ENCODE results near the gene C1QB. TPM values are rescaled to one million over a fixed set of nuclear protein-coding genes. Genes with fewer than 3 reads are reported as not detected.
A peak's percentile ranks its signal among the peaks of the same experiment; 100 is the strongest.
"Not testable (repeated sequence)": the region's sequence is repeated elsewhere in the genome, so short reads cannot be mapped to it uniquely, and the experiment has no call there.

The C1QB gene
- total and polyA plus RNA-seq, 2 experiments from 2014 or later: not detected

- TF ChIP-seq POLR2AphosphoS5 (IDR thresholded peaks at IDR 0.05; ENCODE audit: low read depth): no peak
- no peak for TF ChIP-seq EZH2 (IDR thresholded peaks at IDR 0.05; ENCODE audit: low read depth, unreplicated experiment)
- no peak for TF ChIP-seq REST (IDR thresholded peaks at IDR 0.05; ENCODE audit: unreplicated experiment)
- TF ChIP-seq ZNF331 (CRISPR knock-in tag; IDR thresholded peaks at IDR 0.05; ENCODE audit: low read depth): no peak
- no peak for TF ChIP-seq JUNB (IDR thresholded peaks at IDR 0.05; ENCODE audit: unreplicated experiment)
- TF ChIP-seq CTCF (conservative IDR thresholded peaks at IDR 0.05; ENCODE audit: low read depth in 2 of 2): peak; percentile 77 to 93
- Histone ChIP-seq H3K79me2 (replicated peaks; ENCODE audit: insufficient read depth) (no peaks in the 10 kb centered on the region), H4K20me1 (replicated peaks; ENCODE audit: insufficient read depth) (no peaks in the 10 kb centered on the region), H3F3A (replicated peaks; ENCODE audit: low read depth) (no peaks in the 10 kb centered on the region), H3K27me3 (ENCODE audit: insufficient read depth) (peaks cover 8% of the 10 kb centered on the region), H3K9me2 (ENCODE audit: insufficient read depth) (no peaks in the 10 kb centered on the region), H3K27ac (ENCODE audit: low read depth) (no peak overlapping the region), H3K4me1 (ENCODE audit: insufficient read depth) (no peaks in the 10 kb centered on the region), H2AFZ (no peak overlapping the region), H3K4me2 (no peak overlapping the region), H3K4me3 (no peak overlapping the region), H3K36me3 (ENCODE audit: insufficient read depth) (no peaks in the 10 kb centered on the region)
- Mint-ChIP-seq H3K4me1 (no peaks in the 10 kb centered on the region), H3K27ac (no peak overlapping the region), H3K4me3 (no peak overlapping the region), H3K27me3 (ENCODE audit: insufficient read depth, low read depth, poor library complexity) (peaks cover 21% of the 10 kb centered on the region), H3K36me3 (ENCODE audit: low read depth) (no peaks in the 10 kb centered on the region), H3K9me3 (no peaks in the 10 kb centered on the region; the same call in 2 of the 3 replicates)
- ATAC-seq: peak; percentile 94
- DNase-seq (ENCODE audit: low spot score): peak; percentile 90
Measured at GRCh38 chr1:22704440-22705067, 51.5 kb downstream of the C1QB start.

- no peaks in the 10 kb centered on the region for H3K36me3 ChIP-seq (ENCODE audit: insufficient read depth)
- no peaks in the 10 kb centered on the region for H3F3A ChIP-seq (replicated peaks; ENCODE audit: low read depth)
- H3K9me3 Mint-ChIP-seq: no peaks in the 10 kb centered on the region; the same call in 1 of the 3 replicates
- no peaks in the 10 kb centered on the region; the same call in 1 of the 2 replicates for H3K4me1 ChIP-seq (ENCODE audit: insufficient read depth)
- H3K27ac ChIP-seq (ENCODE audit: low read depth): no peak overlapping the region
- no peak for TF ChIP-seq JUNB (IDR thresholded peaks at IDR 0.05; ENCODE audit: unreplicated experiment)
- no peak for TF ChIP-seq POLR2AphosphoS5 (IDR thresholded peaks at IDR 0.05; ENCODE audit: low read depth)
- no peak overlapping the region for H2AFZ ChIP-seq
- no peak overlapping the region for H3K4me2 ChIP-seq
- peaks cover 2% of the 10 kb centered on the region; the same call in 2 of the 3 replicates for H3K4me1 Mint-ChIP-seq
- H3K27me3 ChIP-seq (ENCODE audit: insufficient read depth): peaks cover 12% of the 10 kb centered on the region
- no peaks in the 10 kb centered on the region for H3K9me2 ChIP-seq (ENCODE audit: insufficient read depth)
- H3K27ac Mint-ChIP-seq: no peak overlapping the region
- H3K4me3 Mint-ChIP-seq: no peak overlapping the region
- H3K79me2 ChIP-seq (replicated peaks; ENCODE audit: insufficient read depth): no peaks in the 10 kb centered on the region
- no peak for DNase-seq (ENCODE audit: low spot score)
- H3K36me3 Mint-ChIP-seq (ENCODE audit: low read depth): no peaks in the 10 kb centered on the region
- peaks cover 25% of the 10 kb centered on the region for H3K27me3 Mint-ChIP-seq (ENCODE audit: insufficient read depth, low read depth, poor library complexity)
- no peak overlapping the region for H3K4me3 ChIP-seq
- H4K20me1 ChIP-seq (replicated peaks; ENCODE audit: insufficient read depth): no peaks in the 10 kb centered on the region
- ATAC-seq: no peak
Measured at GRCh38 chr1:22705586-22705985, 52.5 kb downstream of the C1QB start.

- not testable (repeated sequence) for H3F3A ChIP-seq (replicated peaks; ENCODE audit: low read depth); DNase-seq (ENCODE audit: low spot score); H3K4me3 ChIP-seq; H3K79me2 ChIP-seq (replicated peaks; ENCODE audit: insufficient read depth); H3K9me3 Mint-ChIP-seq; H3K4me3 Mint-ChIP-seq; H3K4me2 ChIP-seq; H3K36me3 Mint-ChIP-seq (ENCODE audit: low read depth); H3K4me1 Mint-ChIP-seq; H3K27ac ChIP-seq (ENCODE audit: low read depth); H3K27ac Mint-ChIP-seq; H4K20me1 ChIP-seq (replicated peaks; ENCODE audit: insufficient read depth); H3K4me1 ChIP-seq (ENCODE audit: insufficient read depth); H3K9me2 ChIP-seq (ENCODE audit: insufficient read depth); H2AFZ ChIP-seq; ATAC-seq; H3K36me3 ChIP-seq (ENCODE audit: insufficient read depth)
- H3K27me3 ChIP-seq (ENCODE audit: insufficient read depth): peaks cover 12% of the 10 kb centered on the region
- peaks cover 25% of the 10 kb centered on the region for H3K27me3 Mint-ChIP-seq (ENCODE audit: insufficient read depth, low read depth, poor library complexity)
Measured at GRCh38 chr1:22706100-22706499, 53.1 kb downstream of the C1QB start.

Measured in GM23338 (cell line).